GM12878 (cell line): ENCODE data around the gene ZNF407. TPM values are rescaled to one million over a fixed set of nuclear protein-coding genes. Genes with fewer than 3 reads are reported as not detected.

Experiments
- ATAC-seq: fragments of 200-7000 bp; cut with Tn5 transposase; 3 replicates; pipeline ENCODE4 v1.9.1; 2020; ENCODE audit warnings: mild to moderate bottlenecking, moderate library complexity
- BruUV-seq: library from RNA; stranded (reverse); fragments of 400-500 nt; replicated peaks from 2 replicates; lab custom pipeline; 2021; lab: Mats Ljungman, UMichigan
- CTCF ChIA-PET: fragments of 300-600 bp; sonication (Branson Sonifier 250); formaldehyde crosslinking; extraction: SDS; loops from one replicate; lab custom pipeline; 2021; ENCODE audit warnings: inconsistent platforms; lab: Yijun Ruan, JAX
- POLR2A ChIA-PET: fragments of 350-600 bp; formaldehyde crosslinking; extraction: SDS; loops from one replicate; lab custom pipeline; 2021; ENCODE audit warnings: inconsistent platforms; lab: Charles Lee
- RAD21 ChIA-PET: fragments of 300-600 bp; sonication (Branson Sonifier 250); formaldehyde crosslinking; loops from one replicate; lab custom pipeline; 2023; ENCODE audit warnings: antibody characterized with exemption; ENCODE audit not compliant: unreplicated experiment; lab: Charles Lee
- SMC1A ChIA-PET: fragments of 300-600 bp; sonication (Branson Sonifier 250); formaldehyde crosslinking; loops from one replicate; lab custom pipeline; 2023; ENCODE audit not compliant: unreplicated experiment, uncharacterized antibody; lab: Charles Lee
- DNase-seq: peaks from one replicate; pipeline ENCODE4 v3.0.0-alpha.2; 2011; ENCODE audit warnings: low read depth, low spot score
- FAIRE-seq: peaks from 3 replicates; lab custom pipeline; 2011; peaks lifted over from hg19 to GRCh38; lab: Jason Lieb, UNC
- H2AFZ ChIP-seq: 2 replicates; pipeline ENCODE4 v1.6.0; 2011; ENCODE audit warnings: low read depth, low read length, control low read depth; ENCODE audit not compliant: control insufficient read depth
- H3K27ac ChIP-seq: 2 replicates; pipeline ENCODE4 v1.5.1; 2011; ENCODE audit warnings: control low read depth; ENCODE audit not compliant: control insufficient read depth, insufficient read depth
- H3K27me3 ChIP-seq, 2 experiments: replicated peaks in 1 of 2; 2 replicates each; pipeline versions ENCODE4 v1.6.0 to v1.6.1; 2011; ENCODE audit warnings: low read length in 1 of 2; ENCODE audit not compliant: control insufficient read depth in 2 of 2, insufficient read depth in 2 of 2
- H3K36me3 ChIP-seq, 2 experiments: 2 replicates each; pipeline ENCODE4 v1.5.1; 2011; ENCODE audit warnings: low read length in 1 of 2; ENCODE audit not compliant: control insufficient read depth in 2 of 2, insufficient read depth in 2 of 2
- H3K4me1 ChIP-seq: 2 replicates; pipeline ENCODE4 v1.6.1; 2011; ENCODE audit warnings: mild to moderate bottlenecking, low read length, moderate library complexity, mixed read lengths; ENCODE audit not compliant: control insufficient read depth, insufficient read depth
- H3K4me2 ChIP-seq: 2 replicates; pipeline ENCODE4 v1.6.0; 2011; ENCODE audit warnings: control low read depth; ENCODE audit not compliant: control insufficient read depth, insufficient read depth
- H3K4me3 ChIP-seq: fragments of 200-600 bp; sonication (generic); 2 replicates; pipeline ENCODE4 v1.5.1; 2016
- H3K79me2 ChIP-seq: 2 replicates; pipeline ENCODE4 v1.6.0; 2011; ENCODE audit warnings: low read length; ENCODE audit not compliant: control insufficient read depth, insufficient read depth
- H3K9ac ChIP-seq: 2 replicates; pipeline ENCODE4 v1.8.0; 2011; ENCODE audit warnings: low read length, control low read depth, mixed read lengths; ENCODE audit not compliant: control insufficient read depth, insufficient read depth
- H3K9me3 ChIP-seq: replicated peaks from 3 replicates; pipeline ENCODE4 v1.5.1; 2011; ENCODE audit warnings: mild to moderate bottlenecking, low read length; ENCODE audit not compliant: control insufficient read depth, insufficient read depth
- H4K20me1 ChIP-seq: 2 replicates; pipeline ENCODE4 v1.6.0; 2011; ENCODE audit not compliant: control insufficient read depth, insufficient read depth
- CBX3 ChIP-seq: fragments of 200-600 bp; sonication (generic); IDR thresholded peaks from 2 replicates; pipeline ENCODE4 v1.6.1; 2016; ENCODE audit warnings: low read depth, borderline replicate concordance
- CREM ChIP-seq: IDR thresholded peaks from 2 replicates; pipeline ENCODE4 v1.6.1; 2014; ENCODE audit warnings: antibody characterized with exemption, low read depth
- WGBS: methylation state at CpG from one replicate; pipeline ENCODE4 v1.1.6; 2016; ENCODE audit warnings: low lambda C conversion rate; ENCODE audit not compliant: insufficient replicate concordance, insufficient coverage; ENCODE audit errors: missing lambda C conversion rate; 5-methylcytosine and 5-hydroxymethylcytosine counted together
- in situ Hi-C: fragments of 300-500 bp; cut with MboI; formaldehyde crosslinking; loops from 9 replicates; pipeline ENCODE4 v1.14.3; 2018; ENCODE audit warnings: mixed read lengths
- intact Hi-C: fragments of 100-400 bp; cut with micrococcal nuclease; formaldehyde crosslinking; loops from one replicate; pipeline ENCODE4 v1.14.2; 2022; ENCODE audit not compliant: unreplicated experiment
- polyA plus RNA-seq, 11 experiments: library from polyadenylated mRNA; depleted of rRNA in 4 of 11; unstranded in 6 of 11; stranded (reverse) in 5 of 11; fragments of >200 nt; fragmentation: Nextera tagmentation in 4 of 11; fragmentation: Illumina TruSeq in 1 of 11; extraction: Ambion mirVana in 4 of 11; extraction: Trizol in 1 of 11; gene quantifications; 1 replicate in 1 of 11; 2 replicates in 10 of 11; pipeline versions ENCODE4 v1.2.1 to v1.2.3, GENCODE V29; 2011 to 2016; ENCODE audit warnings: inconsistent platforms in 2 of 11, missing spikeins in 2 of 11, low read depth in 1 of 11
- total RNA-seq, 4 experiments: library from RNA; depleted of rRNA in 3 of 4; stranded (reverse); fragments of >200 nt in 3 of 4; fragmentation: Illumina TruSeq in 1 of 4; extraction: Trizol in 1 of 4; gene quantifications; 2 replicates each; pipeline versions ENCODE4 v1.2.1 to v1.2.3, GENCODE V29; 2013 to 2021
- TF ChIP-seq, protein P1 (sequence below), 3 experiments: IDR thresholded peaks in 2 of 3; conservative IDR thresholded peaks in 1 of 3; 2 replicates each; pipeline ENCODE4 v1.5.1; 2011; ENCODE audit warnings: low read depth in 3 of 3, low read length in 3 of 3, mild to moderate bottlenecking in 3 of 3, control low read depth in 2 of 3, moderate library complexity in 2 of 3, inconsistent platforms in 1 of 3, mixed read lengths in 1 of 3; ENCODE audit not compliant: control insufficient read depth in 2 of 3, insufficient read depth in 1 of 3; ENCODE audit errors: extremely low read depth in 1 of 3

ZNF407 gene
- total and polyA plus RNA-seq, 10 of the 15 experiments (the other 5 are each of a cell fraction or from before 2014, with no cell fraction given) = 0.69 to 11.6 (median 5.3) TPM

DNA sequence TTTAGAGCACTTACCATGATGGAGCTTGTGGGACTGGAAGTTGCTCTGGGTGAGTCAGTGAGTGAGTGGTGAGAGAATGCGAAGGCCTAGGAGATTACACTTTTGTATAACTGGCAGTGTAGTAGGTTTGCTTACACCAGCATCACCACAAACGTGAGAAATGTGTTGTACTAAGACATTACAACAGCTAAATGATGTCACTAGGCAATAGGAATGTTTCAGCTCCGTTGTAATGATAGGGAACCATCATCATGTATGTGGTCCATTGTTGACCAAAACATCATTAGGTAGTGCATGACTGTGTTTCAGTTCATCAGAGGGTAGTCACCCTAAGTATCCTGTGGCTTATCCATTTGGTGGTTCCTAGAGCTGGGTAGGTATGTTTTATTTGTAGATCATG lies 11.9 kb downstream of the ZNF407 start:
- H3K4me3 ChIP-seq = no peak overlapping the region
- DNase-seq = no peak
- no peak for FAIRE-seq
- intact Hi-C loops = no loop called here
- 94% methylated on average over 3 of the region's 3 CpGs for WGBS
- peak; percentile 59 for ATAC-seq
- SMC1A ChIA-PET = interaction anchor here (1.5 kb wide), 1 partner anchor 22 kb away, joined by 4 read pairs; no protein-coding TSS in a partner anchor
- in situ Hi-C loops = no loop called here
- H3K27ac ChIP-seq = no peak overlapping the region
- H3K9ac ChIP-seq = no peak overlapping the region
- H4K20me1 ChIP-seq = no peaks in the 10 kb centered on the region
- no peak for TF ChIP-seq CBX3
- peak; percentile 46; the same call in 1 of the 2 replicates for TF ChIP-seq CREM
- TF ChIP-seq, protein P1, sequence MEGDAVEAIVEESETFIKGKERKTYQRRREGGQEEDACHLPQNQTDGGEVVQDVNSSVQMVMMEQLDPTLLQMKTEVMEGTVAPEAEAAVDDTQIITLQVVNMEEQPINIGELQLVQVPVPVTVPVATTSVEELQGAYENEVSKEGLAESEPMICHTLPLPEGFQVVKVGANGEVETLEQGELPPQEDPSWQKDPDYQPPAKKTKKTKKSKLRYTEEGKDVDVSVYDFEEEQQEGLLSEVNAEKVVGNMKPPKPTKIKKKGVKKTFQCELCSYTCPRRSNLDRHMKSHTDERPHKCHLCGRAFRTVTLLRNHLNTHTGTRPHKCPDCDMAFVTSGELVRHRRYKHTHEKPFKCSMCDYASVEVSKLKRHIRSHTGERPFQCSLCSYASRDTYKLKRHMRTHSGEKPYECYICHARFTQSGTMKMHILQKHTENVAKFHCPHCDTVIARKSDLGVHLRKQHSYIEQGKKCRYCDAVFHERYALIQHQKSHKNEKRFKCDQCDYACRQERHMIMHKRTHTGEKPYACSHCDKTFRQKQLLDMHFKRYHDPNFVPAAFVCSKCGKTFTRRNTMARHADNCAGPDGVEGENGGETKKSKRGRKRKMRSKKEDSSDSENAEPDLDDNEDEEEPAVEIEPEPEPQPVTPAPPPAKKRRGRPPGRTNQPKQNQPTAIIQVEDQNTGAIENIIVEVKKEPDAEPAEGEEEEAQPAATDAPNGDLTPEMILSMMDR (IDR thresholded peaks at IDR 0.05 in 2 of 3, conservative IDR thresholded peaks at IDR 0.05 in 1 of 3; ENCODE audit: control insufficient read depth in 2 of 3, extremely low read depth in 1 of 3, insufficient read depth in 1 of 3, low read depth in 3 of 3, low read length in 3 of 3) = no peak
- TF ChIP-seq, all 136 proteins: peak for 1
- Histone ChIP-seq H3K27me3 (no peaks in the 10 kb centered on the region), H3K9me3 (no peaks in the 10 kb centered on the region), H3K79me2 (no peaks in the 10 kb centered on the region; the same call in 1 of the 2 replicates), H3K4me2 (no peak overlapping the region), H3K4me1 (peaks cover 5% of the 10 kb centered on the region; the same call in 1 of the 2 replicates), H3K36me3 (no peaks in the 10 kb centered on the region), H2AFZ (no peak overlapping the region)
- BruUV-seq = no TSS peak
- CTCF ChIA-PET = interaction anchor here (0.6 to 1.3 kb wide), 2 partner anchors 11 to 410 kb away, joined by 3 to 6 read pairs; no protein-coding TSS in a partner anchor
- RAD21 ChIA-PET = no interaction called here
- POLR2A ChIA-PET = no interaction called here
